Mucosa of descending colon (tissue), 3 donors: ENCODE results near the gene SEM1. TPM values are rescaled to one million over a fixed set of nuclear protein-coding genes. Genes with fewer than 3 reads are reported as not detected.

Source experiments
- ATAC-seq: fragments of 200-7000 bp; cut with Tn5 transposase; one replicate; pipeline ENCODE4 v1.9.1; 2020; ENCODE audit warnings: mild to moderate bottlenecking, moderate library complexity
- DNase-seq, 3 donors: peaks; one replicate each; pipeline ENCODE4 v3.0.0-alpha.2; 2020
- H3K36me3 ChIP-seq: fragments of 200-600 bp; one replicate; pipeline ENCODE4 v1.8.0; 2021; ENCODE audit warnings: low read depth, mild to moderate bottlenecking
- H3K4me1 ChIP-seq: fragments of 200-600 bp; one replicate; pipeline ENCODE4 v1.8.0; 2021; ENCODE audit warnings: low read depth, mild to moderate bottlenecking
- H3K4me3 ChIP-seq: fragments of 200-600 bp; one replicate; pipeline ENCODE4 v1.8.0; 2021; ENCODE audit warnings: mild to moderate bottlenecking
- H3K9me3 ChIP-seq: fragments of 200-600 bp; one replicate; pipeline ENCODE4 v1.8.0; 2021; ENCODE audit warnings: mild to moderate bottlenecking
- intact Hi-C, 2 donors: fragments of 100-400 bp; cut with DNase I in 1 of 2; cut with micrococcal nuclease in 1 of 2; formaldehyde crosslinking; loops; one replicate each; pipeline versions ENCODE4 v1.11.0 to v1.11.1; 2022; cut with DNase I, micrococcal nuclease
- total RNA-seq, 3 donors: library from RNA; stranded (reverse); fragmentation: NEBNext Ultra II Directional in 2 of 3; extraction: Animal tissue kit (Norgen Biotek cat#: 25700) in 2 of 3; gene quantifications; one replicate each; pipeline versions ENCODE4 v1.2.1 to v1.2.4, GENCODE V29; 2021 to 2023
- TF ChIP-seq, protein P1 (sequence below): fragments of 200-600 bp; IDR thresholded peaks from one replicate; pipeline ENCODE4 v1.8.0; 2022; ENCODE audit warnings: antibody characterized with exemption, mild to moderate bottlenecking
- donor health status: DM: no; HTN: no; CAD: no; lungs with moderate emphysema.
- donor health status: DM: no; HTN: no; CAD: no.
- donor health status: DM: no; HTN: yes; CAD: no.

SEM1 gene
- total RNA-seq, 3 donors from 2014 or later, result 41.6 to 44.4 (median 43.7) TPM

- TF ChIP-seq, protein P1, sequence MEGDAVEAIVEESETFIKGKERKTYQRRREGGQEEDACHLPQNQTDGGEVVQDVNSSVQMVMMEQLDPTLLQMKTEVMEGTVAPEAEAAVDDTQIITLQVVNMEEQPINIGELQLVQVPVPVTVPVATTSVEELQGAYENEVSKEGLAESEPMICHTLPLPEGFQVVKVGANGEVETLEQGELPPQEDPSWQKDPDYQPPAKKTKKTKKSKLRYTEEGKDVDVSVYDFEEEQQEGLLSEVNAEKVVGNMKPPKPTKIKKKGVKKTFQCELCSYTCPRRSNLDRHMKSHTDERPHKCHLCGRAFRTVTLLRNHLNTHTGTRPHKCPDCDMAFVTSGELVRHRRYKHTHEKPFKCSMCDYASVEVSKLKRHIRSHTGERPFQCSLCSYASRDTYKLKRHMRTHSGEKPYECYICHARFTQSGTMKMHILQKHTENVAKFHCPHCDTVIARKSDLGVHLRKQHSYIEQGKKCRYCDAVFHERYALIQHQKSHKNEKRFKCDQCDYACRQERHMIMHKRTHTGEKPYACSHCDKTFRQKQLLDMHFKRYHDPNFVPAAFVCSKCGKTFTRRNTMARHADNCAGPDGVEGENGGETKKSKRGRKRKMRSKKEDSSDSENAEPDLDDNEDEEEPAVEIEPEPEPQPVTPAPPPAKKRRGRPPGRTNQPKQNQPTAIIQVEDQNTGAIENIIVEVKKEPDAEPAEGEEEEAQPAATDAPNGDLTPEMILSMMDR, result no peak
- DNase-seq (no peak), ATAC-seq (no peak)
- Histone ChIP-seq H3K4me1 (no peaks in the 10 kb centered on the region), H3K36me3 (no peaks in the 10 kb centered on the region), H3K4me3 (no peak overlapping the region), H3K9me3 (no peaks in the 10 kb centered on the region)
- intact Hi-C loops, result no loop called here
Observed at GRCh38 chr7:96675548-96675947, 34.1 kb downstream of the SEM1 start.

GRCh38 chr7:96674565-96674964, 35.1 kb downstream of the SEM1 start:
- H3K4me3 ChIP-seq, result no peak overlapping the region
- intact Hi-C loops, result no loop called here
- H3K4me1 ChIP-seq, result no peaks in the 10 kb centered on the region
- ATAC-seq (no peak), DNase-seq (no peak)
- H3K9me3 ChIP-seq, result no peaks in the 10 kb centered on the region
- H3K36me3 ChIP-seq, result no peaks in the 10 kb centered on the region
- TF ChIP-seq, protein P1, result no peak

DNA sequence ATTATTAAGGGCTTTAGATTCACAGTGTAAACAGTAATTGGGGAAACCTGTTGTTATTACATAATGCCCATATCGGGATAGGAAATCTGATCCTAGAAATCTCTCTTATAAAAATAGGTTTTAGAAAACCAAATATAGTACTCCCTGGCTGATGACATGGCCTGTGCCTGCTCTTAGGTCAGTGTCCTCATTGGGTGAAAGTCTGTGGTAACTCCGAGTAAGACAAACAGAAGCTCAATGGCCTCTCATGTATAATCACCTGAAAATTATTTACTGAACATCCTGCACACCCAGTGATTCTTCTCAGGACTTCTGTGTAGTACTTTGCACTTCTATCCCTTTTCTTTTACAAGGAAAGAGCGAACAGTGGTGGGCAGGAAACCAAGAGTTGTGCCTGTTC, 37.8 kb downstream of the SEM1 start:
- DNase-seq (no peak), ATAC-seq (no peak)
- intact Hi-C loops, result no loop called here
- no peaks in the 10 kb centered on the region for H3K9me3 ChIP-seq
- TF ChIP-seq, protein P1, result no peak
- no peaks in the 10 kb centered on the region for H3K4me1 ChIP-seq
- no peak overlapping the region for H3K4me3 ChIP-seq
- no peaks in the 10 kb centered on the region for H3K36me3 ChIP-seq

DNA sequence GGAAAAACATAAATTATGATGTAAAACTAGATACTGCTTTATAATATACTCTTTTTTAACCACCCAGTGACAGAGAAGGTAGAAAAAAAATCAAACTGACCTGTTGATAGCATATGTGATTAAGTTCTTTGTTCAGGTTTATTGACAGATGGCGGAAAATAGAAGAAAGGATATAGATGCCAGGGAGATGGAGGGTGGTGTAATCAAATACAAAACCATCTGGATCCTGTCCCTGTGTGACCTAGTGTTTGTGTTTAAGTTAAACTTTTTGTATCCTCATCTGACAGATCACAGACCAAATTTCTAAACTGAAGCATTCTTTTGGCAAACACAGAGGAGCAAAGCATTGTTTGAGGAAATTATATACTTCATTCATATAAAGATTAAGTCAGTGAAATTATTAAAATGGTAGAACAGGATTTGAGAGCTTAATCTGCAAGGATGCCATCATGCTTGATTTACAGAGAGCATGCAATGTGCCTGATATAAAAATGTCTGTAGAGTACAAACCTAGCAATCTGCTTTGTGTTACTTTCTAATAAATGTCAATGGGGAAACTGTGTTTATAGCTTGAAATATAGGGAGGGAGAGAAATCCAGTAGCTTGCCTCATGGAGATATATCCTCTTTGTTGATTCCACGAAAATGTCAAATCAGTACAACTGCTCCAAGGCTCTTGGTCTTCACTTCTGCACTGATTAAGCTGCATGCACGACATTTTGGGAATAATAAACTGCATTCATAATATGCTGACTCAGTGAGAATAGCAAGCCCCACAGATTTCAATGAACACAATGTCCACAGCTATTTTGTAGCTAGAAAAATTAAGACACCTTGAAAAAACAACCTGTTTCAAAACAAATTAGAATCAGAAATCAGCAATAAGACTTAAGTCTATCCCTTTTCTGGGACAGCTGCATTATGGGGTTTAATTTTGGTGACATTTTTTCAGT, 39.0 kb downstream of the SEM1 start:
- Histone ChIP-seq H3K9me3 (no peaks in the 10 kb centered on the region), H3K4me3 (no peak overlapping the region), H3K36me3 (no peaks in the 10 kb centered on the region), H3K4me1 (no peaks in the 10 kb centered on the region)
- intact Hi-C loops, result no loop called here
- no peak for DNase-seq
- ATAC-seq, result no peak
- TF ChIP-seq, protein P1, result no peak

GRCh38 chr7:96669812-96670211, 39.8 kb downstream of the SEM1 start:
- no peak overlapping the region for H3K4me3 ChIP-seq
- no peak for DNase-seq
- H3K9me3 ChIP-seq, result no peaks in the 10 kb centered on the region
- TF ChIP-seq, protein P1, result no peak
- no peaks in the 10 kb centered on the region for H3K36me3 ChIP-seq
- ATAC-seq, result no peak
- intact Hi-C loops, result no loop called here
- no peaks in the 10 kb centered on the region for H3K4me1 ChIP-seq
